ENCODE data around the gene MAP2.

- no peak for TF ChIP-seq CTCF (IDR thresholded peaks at IDR 0.05; ENCODE audit: extremely low read depth in 1 of 2, insufficient read depth in 1 of 2, low read depth in 1 of 2, low read length in 2 of 2)
- no peak for TF ChIP-seq POLR2A (IDR thresholded peaks at IDR 0.05; ENCODE audit: low read depth, low read length)
- TF ChIP-seq POLR2AphosphoS5 (IDR thresholded peaks at IDR 0.05; ENCODE audit: insufficient read depth, low read depth, low read length), result no peak
- no peak for TF ChIP-seq JUN (IDR thresholded peaks at IDR 0.05; ENCODE audit: borderline replicate concordance, insufficient read depth, insufficient read length, low read depth)
- no peak for TF ChIP-seq FOS (IDR thresholded peaks at IDR 0.05; ENCODE audit: borderline replicate concordance, insufficient read depth, low read length)
- TF ChIP-seq MAX (IDR thresholded peaks at IDR 0.05; ENCODE audit: insufficient read depth, insufficient read length), result no peak
- TF ChIP-seq EZH2 (IDR thresholded peaks at IDR 0.05; ENCODE audit: borderline replicate concordance, low read depth, low read length, severe bottlenecking), result no peak
- no peak for TF ChIP-seq MYC (IDR thresholded peaks at IDR 0.05; ENCODE audit: low read depth, low read length)
Measured at GRCh38 chr2:209624192-209624938, 200.5 kb downstream of the MAP2 start.

Measured in endothelial cell of umbilical vein (primary cell).